Effector memory CD4-positive, alpha-beta T cell (primary cell): ENCODE measurements around the gene PIP4K2A.
A peak's percentile ranks its signal among the peaks of the same experiment; 100 is the strongest.

ENCODE experiments used
- DNase-seq, 3 donors: peaks; one replicate each; pipeline ENCODE4 v3.0.0-alpha.2; 2020
- H3K27ac ChIP-seq: 2 replicates; pipeline ENCODE4 v1.7.0; 2013; ENCODE audit warnings: mild to moderate bottlenecking, low read length, moderate library complexity; ENCODE audit not compliant: insufficient read depth, poor library complexity, severe bottlenecking
- H3K27me3 ChIP-seq: replicated peaks from 2 replicates; pipeline ENCODE4 v1.7.0; 2013; ENCODE audit warnings: mild to moderate bottlenecking, low read length; ENCODE audit not compliant: insufficient read depth, control insufficient read depth, poor library complexity, severe bottlenecking
- H3K36me3 ChIP-seq: 2 replicates; pipeline ENCODE4 v1.7.0; 2013; ENCODE audit warnings: mild to moderate bottlenecking, low read length, moderate library complexity; ENCODE audit not compliant: control insufficient read depth, insufficient read depth
- H3K4me1 ChIP-seq: 2 replicates; pipeline ENCODE4 v1.7.0; 2013; ENCODE audit warnings: low read length, mild to moderate bottlenecking; ENCODE audit not compliant: control insufficient read depth, insufficient read depth, poor library complexity, severe bottlenecking
- H3K4me3 ChIP-seq: 2 replicates; pipeline ENCODE4 v1.7.0; 2013; ENCODE audit warnings: low read length, low read depth, mild to moderate bottlenecking; ENCODE audit not compliant: insufficient read depth, poor library complexity, severe bottlenecking
- H3K9me3 ChIP-seq: 2 replicates; pipeline ENCODE4 v1.7.0; 2013; ENCODE audit warnings: mild to moderate bottlenecking, low read length, moderate library complexity; ENCODE audit not compliant: control insufficient read depth

The PIP4K2A gene

DNA sequence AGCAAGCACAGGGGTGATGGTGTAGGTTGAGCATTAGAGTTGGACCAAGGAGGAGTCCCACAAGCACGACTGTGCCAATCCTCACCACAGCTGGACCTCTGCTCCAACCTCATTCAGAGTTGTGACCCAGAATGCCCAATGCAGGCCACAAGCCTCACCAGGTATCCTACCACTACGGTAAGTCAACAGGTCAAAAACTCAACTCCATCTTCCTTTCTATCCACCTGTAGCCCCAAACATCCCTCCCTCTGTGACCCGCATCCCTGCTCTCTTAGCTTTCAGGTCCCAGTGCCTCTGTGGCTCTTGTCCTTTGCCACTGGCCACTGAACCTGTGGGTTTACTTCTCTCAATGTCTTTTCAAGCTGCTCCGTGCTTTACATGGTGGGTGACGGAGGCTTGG, 112.8 kb downstream of the PIP4K2A start:
- Histone ChIP-seq H3K4me1 (peaks cover 68% of the 10 kb centered on the region), H3K27me3 (no peaks in the 10 kb centered on the region), H3K4me3 (no peak overlapping the region), H3K27ac (peak overlapping the region; percentile 37), H3K36me3 (no peaks in the 10 kb centered on the region), H3K9me3 (no peaks in the 10 kb centered on the region)
- DNase-seq, result no peak

DNA sequence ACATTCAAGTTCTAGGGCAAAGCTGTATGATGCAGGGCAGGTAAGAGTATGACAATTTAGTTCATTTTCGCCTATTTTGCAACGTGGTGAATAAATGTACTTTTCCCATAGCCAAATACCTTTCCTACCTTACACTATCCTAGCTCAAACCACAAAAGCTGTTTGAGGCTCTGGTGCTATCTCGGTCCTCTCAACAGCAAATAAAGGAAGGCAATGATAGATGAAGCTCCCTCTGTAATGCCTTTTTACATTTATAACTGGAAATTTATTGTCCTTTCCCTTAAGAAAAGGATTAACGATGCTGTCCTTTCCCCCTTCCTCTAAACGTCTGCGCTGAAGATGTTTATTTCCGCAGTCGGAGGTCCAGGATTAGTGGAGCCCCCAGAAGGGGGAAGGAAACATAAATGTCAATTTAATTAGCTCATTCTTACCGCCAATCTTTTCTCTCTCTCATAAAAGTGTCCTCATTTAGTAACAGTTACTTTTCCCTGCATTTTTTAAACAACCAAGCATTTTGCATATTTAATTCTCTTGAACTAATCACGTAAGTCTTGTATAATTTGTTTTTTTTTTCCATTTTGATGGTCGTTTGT, 114.6 kb downstream of the PIP4K2A start:
- no peak overlapping the region for H3K4me3 ChIP-seq
- no peaks in the 10 kb centered on the region for H3K36me3 ChIP-seq
- H3K27ac ChIP-seq, result no peak overlapping the region

DNA sequence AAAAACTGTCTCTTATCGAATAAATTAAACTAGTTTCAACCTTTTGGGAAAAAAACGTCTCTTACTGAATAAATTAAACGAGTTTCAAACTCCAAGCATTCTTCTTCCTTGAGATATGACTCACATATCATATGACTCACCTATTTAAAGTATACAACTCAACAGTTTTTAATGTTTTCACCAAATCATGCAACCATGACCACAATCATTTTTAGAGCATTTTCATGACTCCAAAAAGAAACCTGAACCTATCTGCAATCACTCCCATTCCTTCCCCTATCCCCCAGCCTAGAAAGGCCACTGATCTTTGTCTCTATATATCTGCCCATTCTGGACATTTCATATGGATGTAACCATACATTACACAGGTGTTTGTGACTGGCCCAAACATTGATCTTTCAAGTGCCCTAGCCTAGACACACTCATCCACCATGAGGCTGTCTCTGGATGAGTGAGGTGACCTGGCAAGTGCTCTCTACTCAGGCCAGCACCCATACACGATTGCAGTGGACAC, 115.3 kb downstream of the PIP4K2A start:
- DNase-seq, result no peak
- Histone ChIP-seq H3K27ac (no peak overlapping the region), H3K4me1 (peaks cover 45% of the 10 kb centered on the region), H3K9me3 (no peaks in the 10 kb centered on the region), H3K36me3 (no peaks in the 10 kb centered on the region), H3K4me3 (no peak overlapping the region), H3K27me3 (no peaks in the 10 kb centered on the region)

More for the DNA sequence above, 114.6 kb downstream of the PIP4K2A start:
- Histone ChIP-seq H3K4me1 (peaks cover 51% of the 10 kb centered on the region), H3K9me3 (no peaks in the 10 kb centered on the region), H3K27me3 (no peaks in the 10 kb centered on the region)
- DNase-seq, result no peak

DNA sequence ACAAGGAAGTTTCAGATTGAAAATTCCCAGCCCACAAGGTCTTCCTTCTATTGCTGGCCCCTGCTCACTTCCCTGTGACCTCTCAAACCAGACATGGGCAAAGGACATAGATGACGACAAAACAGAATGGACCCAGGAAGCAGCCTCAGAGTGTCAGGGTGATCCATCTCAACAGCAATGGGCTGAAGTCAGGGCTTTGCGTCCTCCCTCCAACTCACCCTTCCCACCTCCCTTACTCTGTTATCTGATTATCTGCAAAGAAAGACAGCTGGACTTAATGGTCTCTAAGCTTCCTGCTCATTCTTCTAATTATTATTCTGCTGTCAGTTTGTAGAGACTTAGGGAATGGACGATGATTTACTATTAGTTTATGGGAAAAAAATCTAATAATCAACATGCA, 115.9 kb downstream of the PIP4K2A start:
- Histone ChIP-seq H3K27ac (no peak overlapping the region), H3K9me3 (no peaks in the 10 kb centered on the region), H3K4me3 (no peak overlapping the region), H3K27me3 (no peaks in the 10 kb centered on the region), H3K36me3 (no peaks in the 10 kb centered on the region), H3K4me1 (peaks cover 43% of the 10 kb centered on the region)
- DNase-seq, result no peak

DNA sequence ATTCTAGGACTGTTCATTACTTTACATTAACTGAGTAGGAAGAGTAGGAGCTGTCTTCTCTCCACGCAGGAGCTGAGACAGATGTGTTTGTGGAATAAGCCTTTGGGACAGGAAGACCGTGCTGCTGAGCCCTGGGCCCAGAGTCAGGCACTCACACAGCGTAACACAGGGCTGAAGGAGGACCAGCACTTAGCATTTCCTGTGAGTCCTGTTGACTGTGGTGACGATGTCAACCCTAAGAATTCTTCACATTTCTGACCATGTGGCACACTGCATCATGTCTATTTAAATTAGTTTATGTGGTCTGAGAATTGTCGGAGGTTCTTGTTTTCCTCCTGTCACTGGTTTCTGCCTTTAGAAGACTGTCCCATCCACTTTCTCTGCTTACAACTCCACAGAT, 117.2 kb downstream of the PIP4K2A start:
- no peak overlapping the region for H3K4me3 ChIP-seq
- H3K4me1 ChIP-seq, result peaks cover 43% of the 10 kb centered on the region
- H3K36me3 ChIP-seq, result peaks cover 5% of the 10 kb centered on the region
- DNase-seq, result no peak
- H3K27ac ChIP-seq, result peak overlapping the region; percentile 42
- no peaks in the 10 kb centered on the region for H3K27me3 ChIP-seq
- no peaks in the 10 kb centered on the region for H3K9me3 ChIP-seq

DNA sequence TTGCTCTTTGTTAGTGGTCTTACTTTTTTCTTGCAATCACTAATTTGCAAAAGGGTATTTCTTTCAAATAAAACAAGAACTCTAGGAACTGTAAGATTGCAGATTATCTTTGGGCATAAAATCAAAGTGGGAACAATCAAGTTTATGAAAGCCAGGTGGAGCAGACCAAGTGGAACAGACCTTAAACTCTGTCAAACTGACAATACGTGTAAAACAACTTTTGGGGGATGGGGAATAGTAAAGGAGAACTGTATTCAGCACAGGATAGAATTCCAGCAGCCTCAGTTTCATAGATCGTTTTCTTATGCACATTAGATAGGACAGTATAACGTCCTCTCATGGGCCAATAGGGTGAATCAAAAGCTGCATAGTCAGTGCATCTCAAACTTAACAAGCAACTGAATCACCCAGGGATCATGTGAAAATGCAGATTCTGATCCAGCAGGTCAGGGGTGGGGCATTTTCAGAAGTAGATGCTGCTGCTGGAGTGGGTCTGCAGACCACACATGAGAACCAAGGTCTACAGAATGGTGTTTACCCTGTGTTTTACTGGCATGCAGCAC, 120.7 kb downstream of the PIP4K2A start:
- peaks cover 28% of the 10 kb centered on the region for H3K36me3 ChIP-seq
- H3K4me1 ChIP-seq, result peaks cover 16% of the 10 kb centered on the region
- H3K27me3 ChIP-seq, result no peaks in the 10 kb centered on the region
- DNase-seq, result no peak
- no peak overlapping the region for H3K4me3 ChIP-seq
- no peak overlapping the region for H3K27ac ChIP-seq
- H3K9me3 ChIP-seq, result no peaks in the 10 kb centered on the region

DNA sequence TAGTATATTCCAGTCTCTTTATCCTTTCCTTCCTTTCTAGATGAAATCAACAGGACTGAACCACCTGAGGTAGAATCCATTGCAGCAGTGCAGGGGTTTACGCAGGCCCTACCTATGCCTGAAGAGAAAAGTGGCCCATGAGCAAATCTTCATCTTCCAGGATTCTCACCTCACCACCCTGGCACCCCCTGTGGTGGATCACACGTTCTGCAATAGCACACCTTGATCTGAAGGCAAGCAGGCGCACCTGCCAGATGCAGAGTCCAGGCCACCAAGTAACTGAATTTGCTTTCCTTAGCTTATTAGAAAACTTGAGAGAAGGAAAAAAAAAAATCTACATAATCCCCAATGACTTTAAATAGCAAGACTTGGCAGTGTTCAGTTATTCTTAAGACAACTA, 121.4 kb downstream of the PIP4K2A start:
- peaks cover 32% of the 10 kb centered on the region for H3K36me3 ChIP-seq
- H3K27ac ChIP-seq, result no peak overlapping the region
- H3K4me3 ChIP-seq, result no peak overlapping the region
- no peaks in the 10 kb centered on the region for H3K9me3 ChIP-seq
- no peak for DNase-seq
- no peaks in the 10 kb centered on the region for H3K27me3 ChIP-seq
- H3K4me1 ChIP-seq, result peaks cover 12% of the 10 kb centered on the region

DNA sequence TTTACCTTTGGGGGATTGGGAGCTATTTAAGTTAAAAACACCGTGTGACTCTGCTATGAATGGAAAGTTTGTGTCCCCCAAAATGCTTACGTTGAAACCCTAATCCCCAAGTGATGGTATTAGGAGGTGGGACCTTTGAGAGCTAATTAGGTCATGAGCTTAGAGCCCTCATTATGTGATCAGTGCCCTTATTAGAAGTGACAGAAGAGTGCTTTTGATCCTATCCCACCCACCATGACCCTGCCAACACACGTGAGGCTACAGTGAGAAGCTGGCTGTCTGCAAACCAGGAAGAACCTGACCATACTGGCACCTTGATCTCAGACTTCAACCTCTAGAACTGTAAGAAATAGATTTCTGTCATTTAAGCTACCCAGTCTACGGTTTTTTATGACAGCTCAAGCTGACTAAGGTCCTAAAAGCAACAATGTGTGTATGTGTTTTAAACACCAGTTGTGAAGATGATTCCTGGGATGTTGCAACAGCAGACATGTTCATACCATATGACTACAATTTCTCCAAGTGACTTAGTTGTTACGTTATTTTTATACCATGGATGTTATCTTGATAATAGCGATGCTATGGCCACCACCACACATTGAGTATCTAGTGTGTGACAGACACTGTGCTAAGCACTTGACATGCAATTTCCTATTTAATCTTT, 124.4 kb downstream of the PIP4K2A start:
- DNase-seq, result no peak
- peaks cover 45% of the 10 kb centered on the region for H3K36me3 ChIP-seq
- no peak overlapping the region for H3K4me3 ChIP-seq
- no peaks in the 10 kb centered on the region for H3K9me3 ChIP-seq
- peak overlapping the region; percentile 6 for H3K27ac ChIP-seq
- no peaks in the 10 kb centered on the region for H3K27me3 ChIP-seq
- H3K4me1 ChIP-seq, result no peaks in the 10 kb centered on the region

DNA sequence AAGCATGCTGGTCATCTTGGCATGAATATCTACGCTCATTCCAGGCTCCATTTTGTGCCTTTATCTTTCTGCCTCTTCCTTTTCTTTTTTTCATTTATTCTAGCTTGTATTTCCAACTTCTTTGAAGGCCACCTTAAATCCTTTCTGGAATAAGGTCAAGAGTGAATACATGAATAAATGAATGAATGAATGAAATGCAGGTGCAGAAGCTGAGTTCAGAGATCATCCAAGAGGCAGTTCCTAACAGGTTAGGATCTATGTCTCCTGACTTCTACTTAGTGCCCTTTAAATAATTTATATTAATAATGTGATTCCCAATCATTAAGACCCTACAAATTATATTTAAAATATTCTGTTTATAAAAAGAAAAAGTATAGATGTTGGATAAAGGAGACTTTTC, 125.9 kb downstream of the PIP4K2A start:
- Histone ChIP-seq H3K27me3 (no peaks in the 10 kb centered on the region), H3K4me3 (no peak overlapping the region), H3K9me3 (no peaks in the 10 kb centered on the region), H3K27ac (no peak overlapping the region), H3K36me3 (peaks cover 58% of the 10 kb centered on the region), H3K4me1 (no peaks in the 10 kb centered on the region)
- DNase-seq, result no peak

DNA sequence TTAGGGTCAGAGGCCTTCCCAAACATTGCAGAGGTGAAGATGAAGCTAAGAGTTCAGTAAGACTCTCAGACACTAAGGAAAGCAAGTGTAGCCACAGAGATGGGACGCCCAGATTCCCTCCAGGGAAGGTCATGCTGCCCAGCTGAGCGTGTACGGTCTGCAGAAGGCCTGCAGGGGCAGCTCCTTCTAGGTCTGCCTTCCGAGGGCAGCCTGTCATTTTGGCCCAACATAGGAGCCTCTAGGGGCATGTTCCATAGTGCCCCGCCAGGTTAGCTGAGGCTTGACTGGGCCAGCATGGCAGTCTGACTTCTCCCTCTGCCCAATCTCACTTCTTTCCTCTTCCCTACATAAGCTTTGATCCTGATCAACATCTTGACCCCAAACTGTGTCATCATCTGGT, 130.7 kb downstream of the PIP4K2A start:
- DNase-seq, result no peak
- Histone ChIP-seq H3K9me3 (no peaks in the 10 kb centered on the region), H3K27ac (no peak overlapping the region), H3K4me1 (no peaks in the 10 kb centered on the region), H3K27me3 (no peaks in the 10 kb centered on the region), H3K36me3 (peaks cover 62% of the 10 kb centered on the region), H3K4me3 (no peak overlapping the region)
